Measurements from ENCODE around the gene GCNT4. TPM values are rescaled to one million over a fixed set of nuclear protein-coding genes. Genes with fewer than 3 reads are reported as not detected.

GCNT4 gene
- total RNA-seq, 1 donor from 2014 or later = 0.82 TPM

GRCh38 chr5:75016896-75017295, 35.5 kb downstream of the GCNT4 start:
- no peak for DNase-seq

- DNase-seq = no peak
Observed at GRCh38 chr5:75012748-75013147, 39.6 kb downstream of the GCNT4 start.

GRCh38 chr5:75010838-75011237, 41.5 kb downstream of the GCNT4 start:
- DNase-seq = no peak

- DNase-seq = no peak
Observed at GRCh38 chr5:75009556-75010345, 42.6 kb downstream of the GCNT4 start.

GRCh38 chr5:75006865-75007822, 45.2 kb downstream of the GCNT4 start:
- no peak for DNase-seq

- DNase-seq = no peak
Observed at GRCh38 chr5:75005561-75005960, 46.8 kb downstream of the GCNT4 start.

Small RNA genes within 50 kb of the gene (small RNA-seq; reads per million reads assigned to genes)
- gene AC093259.1 (ENCODE audit: low replicate concordance) = not detected

Other genes starting within 250 kb of the GCNT4 start
- gene FAM169A, start 186.2 kb downstream of the GCNT4 start, total RNA-seq = 1.8 TPM
- 0.51 TPM for gene ANKRD31, start 184.3 kb upstream of the GCNT4 start, total RNA-seq

All from tongue (tissue), 3 donors.